ENCODE results near the gene DCAKD. TPM values are rescaled to one million over a fixed set of nuclear protein-coding genes. Genes with fewer than 3 reads are reported as not detected.

DCAKD gene
- total and polyA plus RNA-seq, 10 of the 15 experiments (the other 5 are each of a cell fraction or from before 2014, with no cell fraction given), result 11.6 to 62.7 (median 38.3) TPM

- TF ChIP-seq ZBTB4 (CRISPR knock-in tag; IDR thresholded peaks at IDR 0.05), result no peak
- TF ChIP-seq MEF2A (IDR thresholded peaks at IDR 0.05; ENCODE audit: insufficient read depth, low read depth, low read length), result no peak
- no peak for TF ChIP-seq NRF1 (conservative IDR thresholded peaks at IDR 0.05; ENCODE audit: low read depth, low read length)
- no peak for TF ChIP-seq MTA2 (IDR thresholded peaks at IDR 0.05; ENCODE audit: low read depth)
- TF ChIP-seq HDAC6 (IDR thresholded peaks at IDR 0.05; ENCODE audit: unreplicated experiment), result no peak
- TF ChIP-seq EGR1 (IDR thresholded peaks at IDR 0.05; ENCODE audit: borderline replicate concordance in 1 of 2, low read depth in 2 of 2, low read length in 2 of 2), result 0 out of 3 replicates have a peak, but pooled peaks of 1 of the 2 experiments have one; percentile 22
- no peak for TF ChIP-seq ZNF274 (IDR thresholded peaks at IDR 0.05; ENCODE audit: insufficient read depth, insufficient read length)
- no peak for TF ChIP-seq NFYA (IDR thresholded peaks at IDR 0.05; ENCODE audit: borderline replicate concordance, low read depth, low read length)
- no peak for TF ChIP-seq TCF3 (IDR thresholded peaks at IDR 0.05; ENCODE audit: borderline replicate concordance, insufficient read depth, low read depth, low read length)
- no peak for TF ChIP-seq MLLT1 (IDR thresholded peaks at IDR 0.05)
- no peak for TF ChIP-seq FOS (IDR thresholded peaks at IDR 0.05; ENCODE audit: borderline replicate concordance, extremely low read depth, insufficient read length)
- no peak for TF ChIP-seq RELB (IDR thresholded peaks at IDR 0.05; ENCODE audit: low read depth)
- TF ChIP-seq KLF5 (IDR thresholded peaks at IDR 0.05; ENCODE audit: partially characterized antibody), result no peak
- TF ChIP-seq PRDM15 (CRISPR knock-in tag; IDR thresholded peaks at IDR 0.05), result no peak
- TF ChIP-seq WRNIP1 (IDR thresholded peaks at IDR 0.05; ENCODE audit: borderline replicate concordance, low read depth, low read length), result no peak
- no peak for TF ChIP-seq TCF7 (IDR thresholded peaks at IDR 0.05; ENCODE audit: borderline replicate concordance)
These were observed 32.4 kb downstream of the DCAKD start (continued) for GRCh38 chr17:45018848-45019711.
